Adipose tissue (tissue), 3 donors: ENCODE results near the gene PDXDC1. TPM values are rescaled to one million over a fixed set of nuclear protein-coding genes. Genes with fewer than 3 reads are reported as not detected.
"Not testable (repeated sequence)": the region's sequence is repeated elsewhere in the genome, so short reads cannot be mapped to it uniquely, and the experiment has no call there.

ENCODE experiments used
- H3K27ac ChIP-seq: one replicate; pipeline ENCODE4 v1.5.1; 2013; ENCODE audit warnings: low read depth, low read length
- WGBS, 3 donors: extraction: QIAGEN DNeasy Blood & Tissue Kit; methylation state at CpG; one replicate each; pipeline ENCODE4 v1.1.7; 2013; 5-methylcytosine and 5-hydroxymethylcytosine counted together
- polyA plus RNA-seq, 3 donors: library from polyadenylated mRNA; stranded (reverse); fragments of 200-250 nt; gene quantifications; one replicate each; pipeline ENCODE4 v1.2.3, GENCODE V29; 2013
- donor health status: healthy with polysubstance abuse.
- donor health status: Bipolar disorder and iron deficiency.
- donor health status: healthy.

The PDXDC1 gene
- polyA plus RNA-seq: 10 to 100 TPM; 35.5 to 55.9 (median 38.4) TPM

- 1% methylated on average over 67 to 74 of the region's 74 CpGs for WGBS, 3 donors
- H3K27ac ChIP-seq: peak within 1 kb of the TSS; percentile 78
These were observed at the start of gene PDXDC1 for GRCh38 chr16:14974656-14975417. PDXDC1 (plus strand) TSS chr16:14975026; CDS start chr16:14975200, 174 bp downstream.

GRCh38 chr16:14928064-14928714 is 46.6 kb upstream of the PDXDC1 start:
- not testable (repeated sequence) for H3K27ac ChIP-seq
- 73 to 79% (median 75%) methylated on average over 6 of the region's 31 CpGs for WGBS, 3 donors

GRCh38 chr16:14929176-14929575 is 45.6 kb upstream of the PDXDC1 start:
- 75 to 94% (median 84%) methylated on average over 14 to 17 of the region's 26 CpGs for WGBS, 3 donors
- not testable (repeated sequence) for H3K27ac ChIP-seq

- H3K27ac ChIP-seq: not testable (repeated sequence)
- 81 to 88% (median 85%) methylated on average over 8 to 10 of the region's 25 CpGs for WGBS, 3 donors
These were observed 44.6 kb upstream of the PDXDC1 start for GRCh38 chr16:14930246-14930645.

DNA sequence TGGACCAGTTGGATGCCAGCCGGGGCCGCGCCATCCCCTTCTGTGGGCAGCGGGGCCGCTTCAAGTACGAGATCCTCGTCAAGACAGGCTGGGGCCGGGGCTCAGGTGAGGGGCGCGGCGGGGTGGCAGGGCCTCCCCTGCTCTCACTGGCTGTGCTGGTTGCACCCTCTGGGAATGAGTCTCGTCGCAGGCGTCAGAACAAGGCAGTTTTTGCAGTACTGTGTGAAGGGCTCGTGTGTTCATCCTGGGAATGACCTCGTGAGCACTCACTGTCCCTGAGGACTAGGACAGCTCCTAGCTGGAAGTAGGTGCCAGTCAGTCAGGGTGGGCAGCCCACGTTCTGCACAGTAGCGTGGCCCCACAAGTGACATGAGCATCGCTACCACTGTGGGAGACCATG is 43.9 kb upstream of the PDXDC1 start:
- H3K27ac ChIP-seq: not testable (repeated sequence)
- 86 to 90% (median 88%) methylated on average over 5 to 9 of the region's 19 CpGs for WGBS, 3 donors

- WGBS, 3 donors: 89 to 97% (median 94%) methylated on average over 17 to 28 of the region's 47 CpGs
- H3K27ac ChIP-seq: not testable (repeated sequence)
These were observed 42.0 kb upstream of the PDXDC1 start for GRCh38 chr16:14932581-14933375.

DNA sequence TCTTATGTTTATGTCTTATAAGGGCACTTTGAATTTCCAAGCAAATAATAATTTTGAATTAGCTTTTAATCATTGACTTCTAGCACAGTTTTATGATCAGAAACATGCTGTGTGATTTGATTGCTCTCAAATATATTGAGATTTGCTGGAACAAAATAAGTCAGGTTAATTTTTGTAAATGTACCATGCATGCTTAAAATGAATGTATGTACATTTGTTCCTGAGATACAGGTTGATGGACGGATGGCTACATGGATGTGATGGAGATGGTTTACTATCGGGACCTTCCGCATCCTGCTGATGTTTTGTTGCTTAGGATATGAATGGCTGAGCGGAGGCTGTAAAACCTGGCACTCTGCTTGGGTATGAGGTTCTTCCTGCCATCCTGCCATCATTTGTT is 37.7 kb upstream of the PDXDC1 start, which contains the start of gene NPIPA1:
Gene NPIPA1 (plus strand): TSS at position 301 of the 400 bp plus-strand sequence. CDS start 0 bp downstream, at position 301.
- WGBS, 3 donors: no CpG with 5 or more reads among the region's 4 CpGs
- H3K27ac ChIP-seq: not testable (repeated sequence)

DNA sequence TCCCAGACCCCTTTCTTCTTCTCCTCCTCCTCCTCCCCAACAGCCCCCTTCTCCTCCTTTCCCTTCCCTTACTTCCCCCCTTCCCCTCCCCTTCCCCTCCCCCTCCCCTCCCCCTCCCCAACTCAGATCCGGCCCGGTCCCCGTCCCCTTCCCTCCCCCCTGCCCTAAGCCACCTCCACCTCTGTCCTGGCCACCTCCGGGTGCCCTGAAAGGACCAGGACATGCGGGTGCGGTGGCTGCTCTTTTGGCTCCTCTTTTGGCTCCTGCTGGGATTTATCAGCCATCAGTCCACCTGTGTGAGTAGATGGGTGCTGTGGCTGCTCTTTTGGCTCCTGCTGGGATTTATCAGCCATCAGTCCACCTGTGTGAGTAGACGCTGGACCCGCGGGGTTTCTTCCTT is 36.8 kb upstream of the PDXDC1 start:
- H3K27ac ChIP-seq: not testable (repeated sequence)
- 61 to 79% (median 68%) methylated on average over 3 to 6 of the region's 9 CpGs for WGBS, 3 donors

DNA sequence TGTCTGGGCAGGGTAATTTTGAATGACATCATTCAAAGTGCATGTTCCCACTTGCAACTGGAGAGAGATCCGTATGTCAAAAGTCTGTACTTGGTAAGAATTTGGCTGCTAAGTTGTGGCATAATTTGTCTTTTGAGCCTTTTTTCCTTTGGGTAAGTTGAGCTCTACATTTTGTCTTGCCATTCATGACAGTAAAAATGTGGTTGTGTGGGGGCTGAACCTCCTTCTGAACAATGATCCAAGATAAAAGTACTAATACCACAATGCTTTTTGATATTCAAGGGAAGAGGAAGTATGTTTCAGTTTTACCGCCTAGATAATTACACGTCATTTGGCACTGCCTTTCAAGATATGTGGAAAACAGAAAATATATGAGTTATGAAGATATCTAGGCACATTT is 32.1 kb upstream of the PDXDC1 start:
- WGBS, 3 donors: 38 to 69% (median 41%) methylated on average over 3 of the region's 3 CpGs

DNA sequence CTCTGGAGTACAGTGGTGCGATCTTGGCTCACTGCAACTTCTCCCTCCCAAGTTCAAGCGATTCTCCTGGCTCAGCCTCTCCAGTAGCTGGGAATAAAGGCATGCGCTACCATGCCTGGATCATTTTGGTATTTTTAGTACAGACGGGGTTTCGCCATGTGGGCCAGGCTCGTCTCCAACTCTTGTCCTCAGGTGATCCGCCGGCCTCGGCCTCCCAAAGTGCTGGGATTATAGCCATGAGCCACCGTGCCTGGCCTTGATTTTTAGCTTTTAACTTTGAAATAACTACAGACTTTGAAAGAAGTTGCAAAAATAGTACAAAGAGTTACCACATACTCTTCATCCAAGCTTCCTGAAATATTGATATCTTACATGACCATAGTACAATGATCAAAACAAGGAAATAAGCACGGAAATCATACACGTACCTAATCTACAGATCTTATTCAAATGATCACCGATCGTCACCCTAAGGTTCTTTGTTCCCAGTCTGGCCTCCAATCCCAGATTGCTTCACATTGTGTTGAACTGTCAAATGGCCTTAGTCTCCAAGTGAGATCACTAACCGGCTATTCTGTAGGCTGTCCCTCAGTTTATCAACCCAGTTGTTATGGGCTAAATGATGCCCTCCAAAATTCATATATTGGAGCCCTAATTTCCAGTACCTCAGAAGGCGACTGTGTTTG is 19.1 kb upstream of the PDXDC1 start:
- WGBS, 3 donors: 85 to 87% (median 85%) methylated on average over 16 of the region's 16 CpGs
- H3K27ac ChIP-seq: no peak overlapping the region

More for the DNA sequence above, 32.1 kb upstream of the PDXDC1 start:
- H3K27ac ChIP-seq: not testable (repeated sequence)

GRCh38 chr16:14957576-14958322 is 17.1 kb upstream of the PDXDC1 start:
- 93 to 94% (median 94%) methylated on average over 28 of the region's 28 CpGs for WGBS, 3 donors

GRCh38 chr16:14958323-14958600 is 16.6 kb upstream of the PDXDC1 start:
- WGBS, 3 donors: 77 to 89% (median 78%) methylated on average over 4 of the region's 4 CpGs
- H3K27ac ChIP-seq: no peak overlapping the region

More at GRCh38 chr16:14957576-14958322, 17.1 kb upstream of the PDXDC1 start:
- no peak overlapping the region for H3K27ac ChIP-seq

DNA sequence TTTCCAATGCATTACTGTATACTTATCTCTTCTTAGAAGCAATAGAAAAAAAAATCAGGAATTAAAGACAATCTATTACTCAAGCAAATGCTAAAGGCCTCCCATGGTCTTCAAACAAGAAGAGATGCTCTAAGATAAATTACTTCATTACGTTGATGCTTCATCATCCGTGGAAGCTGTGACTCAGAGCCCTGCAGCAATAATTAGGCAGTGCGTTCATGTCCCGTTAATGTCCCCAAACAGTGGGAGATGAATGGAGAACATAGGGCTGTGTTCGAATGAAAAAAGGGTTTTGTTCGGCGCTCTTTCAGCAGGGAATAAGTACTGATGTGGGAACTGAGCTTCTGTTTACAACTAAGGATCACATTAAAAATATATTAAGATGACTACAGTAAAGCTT is 15.9 kb upstream of the PDXDC1 start:
- 89 to 92% (median 90%) methylated on average over 7 of the region's 7 CpGs for WGBS, 3 donors
- no peak overlapping the region for H3K27ac ChIP-seq

- H3K27ac ChIP-seq: no peak overlapping the region
- WGBS, 3 donors: 77 to 93% (median 92%) methylated on average over 11 of the region's 11 CpGs
These were observed 13.2 kb upstream of the PDXDC1 start for GRCh38 chr16:14961405-14962186.

- WGBS, 3 donors: 78 to 79% (median 79%) methylated on average over 8 of the region's 8 CpGs
- H3K27ac ChIP-seq: no peak overlapping the region
These were observed 11.3 kb upstream of the PDXDC1 start for GRCh38 chr16:14963281-14964173.

DNA sequence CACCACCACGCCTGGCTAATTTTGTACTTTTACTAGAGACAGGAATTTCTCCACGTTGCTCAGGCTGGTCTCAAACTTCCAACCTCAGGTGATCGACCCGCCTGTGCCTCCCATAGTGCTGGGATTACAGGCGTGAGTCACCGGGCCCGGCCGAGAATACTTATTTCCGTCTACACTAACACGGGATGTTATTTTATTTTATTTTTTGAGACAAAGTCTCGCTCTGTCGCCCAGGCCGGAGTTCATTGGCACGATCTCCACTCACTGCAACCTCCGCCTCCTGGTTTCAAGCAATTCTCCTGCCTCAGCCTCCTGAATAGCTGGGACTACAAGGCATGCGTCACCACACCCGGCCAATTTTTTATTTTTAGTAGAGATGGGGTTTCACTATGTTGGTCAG is 9.5 kb upstream of the PDXDC1 start:
- 91 to 93% (median 93%) methylated on average over 17 of the region's 17 CpGs for WGBS, 3 donors
- H3K27ac ChIP-seq: no peak overlapping the region
